Type B pancreatic cell (in vitro differentiated cells): ENCODE data around the gene FRMD4A. TPM values are rescaled to one million over a fixed set of nuclear protein-coding genes. Genes with fewer than 3 reads are reported as not detected.

ENCODE experiments used
- DNase-seq: peaks from one replicate; pipeline ENCODE4 v3.0.0; 2021; ENCODE audit warnings: mixed read lengths; ENCODE audit not compliant: unreplicated experiment; ENCODE audit errors: extremely low spot score
- H3K27ac Mint-ChIP-seq: 2 replicates; pipeline ENCODE4 v1.8.0; 2021; ENCODE audit warnings: mild to moderate bottlenecking, mixed read lengths
- H3K27me3 Mint-ChIP-seq: 2 replicates; pipeline ENCODE4 v1.8.0; 2021; ENCODE audit warnings: mixed read lengths
- H3K36me3 Mint-ChIP-seq: 2 replicates; pipeline ENCODE4 v1.8.0; 2021; ENCODE audit warnings: mixed read lengths
- H3K4me1 Mint-ChIP-seq: one replicate; pipeline ENCODE4 v1.8.0; 2021; ENCODE audit warnings: mixed read lengths; ENCODE audit not compliant: unreplicated experiment
- H3K4me3 Mint-ChIP-seq: 2 replicates; pipeline ENCODE4 v1.8.0; 2021; ENCODE audit warnings: mild to moderate bottlenecking, mixed read lengths
- H3K9me3 Mint-ChIP-seq: 2 replicates; pipeline ENCODE4 v1.8.0; 2021; ENCODE audit warnings: mixed read lengths
- total RNA-seq: library from RNA; stranded (reverse); gene quantifications from 2 replicates; pipeline ENCODE4 v1.2.1, GENCODE V29; 2021; ENCODE audit warnings: low replicate concordance
- TF ChIP-seq, protein P1 (sequence below): fragments of 200-600 bp; sonication (generic); conservative IDR thresholded peaks from 2 replicates; pipeline ENCODE4 v1.5.0; 2021; ENCODE audit warnings: antibody characterized with exemption, mild to moderate bottlenecking

The FRMD4A gene
- total RNA-seq, 1 donor from 2014 or later: 88.9 TPM

DNA sequence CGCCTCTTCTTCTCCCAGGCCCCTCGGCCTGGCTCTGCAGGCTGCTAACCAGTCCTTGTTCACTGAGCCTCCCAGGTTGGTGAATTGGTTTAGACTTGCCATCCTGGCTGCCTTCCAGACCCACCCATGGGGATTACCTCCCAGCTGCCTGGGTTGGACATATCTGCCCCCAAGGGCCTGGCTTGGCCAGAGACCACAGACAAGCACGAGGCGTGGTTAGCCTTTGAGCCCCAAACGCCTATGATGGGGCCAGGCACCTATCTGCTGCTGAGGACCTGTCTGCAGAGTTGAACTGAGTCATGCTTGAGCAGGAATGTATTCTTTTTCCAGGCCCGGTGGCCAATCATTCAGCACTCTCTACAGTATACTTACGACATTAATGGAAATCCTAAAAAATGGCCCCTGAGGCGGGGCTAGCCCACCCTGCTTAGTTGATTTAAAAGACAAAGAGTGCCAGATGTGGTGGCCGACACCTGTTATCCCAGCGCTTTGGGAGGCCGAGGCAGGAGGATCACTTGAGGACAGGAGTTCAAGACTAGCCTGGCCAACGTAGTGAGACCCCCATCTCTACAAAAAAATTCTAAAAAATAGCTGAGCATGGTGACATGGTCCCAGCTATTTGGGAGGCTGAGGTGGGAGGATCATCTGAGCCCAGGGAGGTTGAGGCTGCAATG, 361.5 kb downstream of the FRMD4A start:
- Mint-ChIP-seq H3K4me1 (peaks cover 15% of the 10 kb centered on the region), H3K27ac (no peak overlapping the region), H3K9me3 (no peaks in the 10 kb centered on the region), H3K4me3 (no peak overlapping the region), H3K36me3 (peaks cover 4% of the 10 kb centered on the region), H3K27me3 (peaks cover 2% of the 10 kb centered on the region)
- DNase-seq: no peak
- TF ChIP-seq, protein P1, sequence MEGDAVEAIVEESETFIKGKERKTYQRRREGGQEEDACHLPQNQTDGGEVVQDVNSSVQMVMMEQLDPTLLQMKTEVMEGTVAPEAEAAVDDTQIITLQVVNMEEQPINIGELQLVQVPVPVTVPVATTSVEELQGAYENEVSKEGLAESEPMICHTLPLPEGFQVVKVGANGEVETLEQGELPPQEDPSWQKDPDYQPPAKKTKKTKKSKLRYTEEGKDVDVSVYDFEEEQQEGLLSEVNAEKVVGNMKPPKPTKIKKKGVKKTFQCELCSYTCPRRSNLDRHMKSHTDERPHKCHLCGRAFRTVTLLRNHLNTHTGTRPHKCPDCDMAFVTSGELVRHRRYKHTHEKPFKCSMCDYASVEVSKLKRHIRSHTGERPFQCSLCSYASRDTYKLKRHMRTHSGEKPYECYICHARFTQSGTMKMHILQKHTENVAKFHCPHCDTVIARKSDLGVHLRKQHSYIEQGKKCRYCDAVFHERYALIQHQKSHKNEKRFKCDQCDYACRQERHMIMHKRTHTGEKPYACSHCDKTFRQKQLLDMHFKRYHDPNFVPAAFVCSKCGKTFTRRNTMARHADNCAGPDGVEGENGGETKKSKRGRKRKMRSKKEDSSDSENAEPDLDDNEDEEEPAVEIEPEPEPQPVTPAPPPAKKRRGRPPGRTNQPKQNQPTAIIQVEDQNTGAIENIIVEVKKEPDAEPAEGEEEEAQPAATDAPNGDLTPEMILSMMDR: no peak

DNA sequence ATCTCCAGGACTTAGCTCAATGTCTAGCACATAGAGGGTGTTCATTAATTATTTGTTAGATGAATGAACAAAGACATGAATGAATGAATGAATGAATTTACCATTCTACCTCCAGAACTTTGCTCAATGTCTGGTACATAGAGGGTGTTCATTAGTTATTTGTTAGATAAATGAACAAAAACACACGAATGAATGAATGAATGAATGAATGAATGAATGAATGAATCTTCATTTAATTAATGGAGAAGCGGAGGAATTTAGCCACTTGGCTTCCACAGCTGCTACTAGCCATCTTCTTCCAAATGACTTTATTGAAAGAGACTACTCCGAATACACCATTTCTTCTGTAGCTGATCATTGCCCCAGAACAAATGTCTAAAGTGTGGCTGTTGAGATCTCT, 368.9 kb downstream of the FRMD4A start:
- peaks cover 8% of the 10 kb centered on the region for H3K36me3 Mint-ChIP-seq
- H3K9me3 Mint-ChIP-seq: no peaks in the 10 kb centered on the region
- TF ChIP-seq, protein P1: no peak
- H3K4me3 Mint-ChIP-seq: no peak overlapping the region
- peaks cover 25% of the 10 kb centered on the region for H3K4me1 Mint-ChIP-seq
- no peak for DNase-seq
- no peak overlapping the region for H3K27ac Mint-ChIP-seq
- H3K27me3 Mint-ChIP-seq: peaks cover 7% of the 10 kb centered on the region

DNA sequence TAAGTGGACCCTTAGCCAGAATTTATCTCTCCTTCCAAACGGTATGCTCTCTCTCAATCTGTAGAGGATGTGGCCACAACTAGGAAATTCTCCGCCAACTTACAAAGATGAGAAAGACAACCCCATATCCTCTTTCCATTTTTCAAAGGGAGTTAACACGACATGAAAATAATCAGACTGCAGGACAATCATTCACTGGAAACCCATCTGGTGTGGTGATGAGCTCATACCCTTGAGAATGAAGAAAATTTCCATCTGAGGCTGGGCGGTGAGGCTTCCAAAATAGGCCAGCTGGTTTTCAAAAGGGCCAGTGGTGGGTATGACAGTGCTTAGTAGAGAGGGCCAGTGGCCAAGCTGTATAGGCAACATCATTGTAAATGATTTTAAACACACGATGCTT, 369.6 kb downstream of the FRMD4A start:
- Mint-ChIP-seq H3K9me3 (no peaks in the 10 kb centered on the region), H3K27ac (no peak overlapping the region), H3K4me3 (no peak overlapping the region), H3K36me3 (peaks cover 8% of the 10 kb centered on the region), H3K27me3 (peaks cover 7% of the 10 kb centered on the region), H3K4me1 (peaks cover 31% of the 10 kb centered on the region)
- TF ChIP-seq, protein P1: no peak
- no peak for DNase-seq

DNA sequence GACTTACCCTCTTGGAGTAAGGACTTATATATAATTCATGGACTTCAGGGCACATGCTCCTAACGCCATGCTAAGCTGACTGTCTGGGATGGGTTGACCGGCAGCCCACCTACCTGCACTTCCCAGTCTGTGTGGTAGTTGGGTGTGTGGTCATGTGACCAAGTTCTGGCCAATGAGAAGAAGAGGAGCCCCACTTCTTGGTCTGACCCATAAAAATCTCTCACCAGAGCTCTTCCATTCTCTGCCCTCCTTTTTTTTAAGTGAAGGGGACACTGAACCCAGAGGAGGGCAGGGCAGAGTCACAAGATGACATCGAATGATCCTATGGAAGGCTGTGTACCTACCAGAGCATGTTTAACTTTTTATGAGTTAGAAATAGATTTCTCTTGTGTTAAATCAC, 370.1 kb downstream of the FRMD4A start:
- Mint-ChIP-seq H3K4me3 (no peak overlapping the region), H3K4me1 (peaks cover 32% of the 10 kb centered on the region), H3K9me3 (no peaks in the 10 kb centered on the region), H3K27me3 (peaks cover 7% of the 10 kb centered on the region), H3K27ac (no peak overlapping the region), H3K36me3 (peaks cover 6% of the 10 kb centered on the region)
- no peak for DNase-seq
- TF ChIP-seq, protein P1: no peak

DNA sequence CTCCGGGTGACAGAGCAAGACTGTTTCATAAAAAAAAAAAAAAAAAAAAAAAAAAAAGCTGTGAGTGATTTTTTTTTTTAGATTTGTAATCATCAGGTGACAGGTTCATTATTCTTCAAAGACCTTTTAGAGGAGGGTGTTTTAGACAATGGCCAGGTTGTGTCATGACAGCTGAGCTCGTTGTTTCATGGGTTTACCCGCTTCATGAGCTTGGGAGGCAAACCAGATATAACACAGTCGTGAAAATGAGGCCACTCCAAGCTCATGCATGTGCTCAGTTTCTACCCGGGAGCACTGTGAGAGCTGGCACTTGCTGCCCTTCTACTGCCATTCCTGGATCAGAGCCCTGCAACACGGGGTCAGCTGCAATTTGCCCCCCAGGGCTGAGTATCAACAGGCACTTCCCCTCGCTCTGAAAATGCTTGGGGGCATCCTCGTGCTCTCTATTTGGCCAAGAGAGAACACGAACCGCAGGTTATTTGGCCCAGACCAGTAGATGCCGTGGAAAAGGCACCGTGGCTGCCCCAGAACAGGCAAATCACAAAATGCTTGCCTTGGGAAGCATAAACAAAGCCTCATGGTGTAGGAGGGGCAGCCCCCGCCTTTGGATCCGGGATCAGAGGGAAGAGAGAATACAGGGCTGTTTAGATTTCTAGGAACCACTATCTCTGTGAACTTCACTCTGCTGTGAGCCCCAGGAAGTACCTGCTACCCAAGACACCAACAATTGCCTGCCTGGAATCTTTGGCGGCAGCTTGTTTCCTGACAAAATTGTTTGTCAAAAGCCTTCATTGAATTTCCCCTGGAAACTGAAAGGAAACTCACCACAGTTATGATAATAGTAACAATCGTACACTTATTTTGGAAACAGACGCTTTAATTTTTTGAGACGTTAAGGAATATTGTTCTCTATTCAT, 371.0 kb downstream of the FRMD4A start:
- no peak overlapping the region for H3K27ac Mint-ChIP-seq
- H3K27me3 Mint-ChIP-seq: peaks cover 7% of the 10 kb centered on the region
- H3K4me3 Mint-ChIP-seq: no peak overlapping the region

More for the DNA sequence above, 371.0 kb downstream of the FRMD4A start:
- no peak for DNase-seq
- peaks cover 4% of the 10 kb centered on the region for H3K36me3 Mint-ChIP-seq
- H3K4me1 Mint-ChIP-seq: peaks cover 36% of the 10 kb centered on the region
- H3K9me3 Mint-ChIP-seq: no peaks in the 10 kb centered on the region
- TF ChIP-seq, protein P1: no peak
